H54 (cell line): ENCODE measurements around the gene PAFAH2.
"Not testable (repeated sequence)": the region's sequence is repeated elsewhere in the genome, so short reads cannot be mapped to it uniquely, and the experiment has no call there.

Source experiments
- DNase-seq: peaks from one replicate; pipeline ENCODE4 v3.0.0; 2011; ENCODE audit warnings: low spot score, mixed read lengths; ENCODE audit not compliant: insufficient read length
- FAIRE-seq: peaks from 3 replicates; lab custom pipeline; 2011; peaks lifted over from hg19 to GRCh38; lab: Jason Lieb, UNC
- POLR2A ChIP-seq: IDR thresholded peaks from 2 replicates; pipeline ENCODE4 v1.6.1; 2011; ENCODE audit warnings: low read depth, mild to moderate bottlenecking, low read length

The PAFAH2 gene

DNA sequence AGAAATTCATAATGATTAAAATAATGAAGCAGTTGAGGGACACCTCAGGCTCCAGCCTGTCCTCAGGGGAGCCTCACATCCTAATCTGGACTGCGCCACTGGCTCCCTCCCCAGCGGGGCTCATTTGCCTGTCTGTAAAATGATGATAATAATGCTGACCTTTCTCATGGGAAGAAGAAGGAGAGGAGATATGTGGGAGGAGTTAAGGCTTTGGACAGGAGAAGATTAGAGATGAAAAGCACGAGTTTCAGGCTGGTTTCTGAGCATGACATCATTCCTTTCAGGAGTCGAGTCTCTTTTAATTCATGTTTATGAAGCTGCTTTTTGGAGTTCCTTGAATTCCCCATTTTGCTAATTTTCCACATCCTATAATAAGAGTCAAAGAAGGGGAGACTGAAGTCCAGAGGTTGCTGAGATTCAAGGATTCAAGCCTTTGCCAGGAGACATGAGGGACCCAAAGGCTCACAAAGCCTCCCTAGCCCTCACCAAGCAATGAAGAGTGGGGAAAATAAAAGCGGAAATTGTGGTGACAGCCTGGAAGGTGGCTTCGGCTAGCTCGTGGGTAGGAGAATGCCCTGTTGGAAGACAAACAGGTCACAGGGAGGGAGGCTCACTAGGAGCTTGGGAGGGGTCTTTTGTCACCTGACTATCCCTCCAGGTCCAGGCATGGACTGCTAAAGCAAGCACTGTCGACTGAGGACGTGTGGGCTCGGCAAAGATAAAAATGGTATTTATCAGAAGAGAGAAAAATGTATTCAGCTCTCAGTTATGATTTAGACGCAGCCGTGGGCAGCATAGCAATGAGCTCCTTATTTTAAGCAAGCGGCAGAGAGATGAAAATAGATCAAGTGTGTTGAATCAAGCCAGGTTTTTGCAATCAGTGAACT, 64.1 kb downstream of the PAFAH2 start:
- FAIRE-seq, result no peak
- no peak for TF ChIP-seq POLR2A
- DNase-seq, result no peak

DNA sequence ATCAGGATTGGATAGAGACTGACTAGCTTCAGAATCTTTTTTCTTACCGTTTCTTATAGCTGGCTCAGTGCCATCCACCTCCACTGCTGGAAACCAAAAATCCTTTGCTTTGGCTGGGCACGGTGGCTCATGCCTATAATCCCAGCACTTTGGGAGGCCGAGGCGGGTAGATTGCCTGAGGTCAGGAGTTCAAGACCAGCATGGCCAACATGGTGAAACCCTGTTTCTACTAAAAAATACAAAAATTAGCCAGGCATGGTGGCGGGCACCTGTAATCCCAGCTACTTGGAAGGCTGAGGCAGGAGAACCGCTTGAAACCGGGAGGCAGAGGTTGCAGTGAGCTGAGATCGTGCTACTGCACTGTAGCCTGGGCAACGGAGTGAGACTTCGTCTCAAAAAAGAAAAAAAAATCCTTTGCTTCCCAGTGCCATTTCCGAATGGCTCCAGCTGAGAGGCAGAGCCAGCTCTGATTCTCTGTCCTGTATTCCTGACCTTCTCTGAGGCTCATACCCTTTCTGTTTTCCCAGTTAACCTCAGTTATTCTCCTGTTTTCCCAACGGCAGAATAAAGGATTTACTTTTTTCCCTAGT, 65.0 kb downstream of the PAFAH2 start:
- not testable (repeated sequence) for FAIRE-seq, DNase-seq

DNA sequence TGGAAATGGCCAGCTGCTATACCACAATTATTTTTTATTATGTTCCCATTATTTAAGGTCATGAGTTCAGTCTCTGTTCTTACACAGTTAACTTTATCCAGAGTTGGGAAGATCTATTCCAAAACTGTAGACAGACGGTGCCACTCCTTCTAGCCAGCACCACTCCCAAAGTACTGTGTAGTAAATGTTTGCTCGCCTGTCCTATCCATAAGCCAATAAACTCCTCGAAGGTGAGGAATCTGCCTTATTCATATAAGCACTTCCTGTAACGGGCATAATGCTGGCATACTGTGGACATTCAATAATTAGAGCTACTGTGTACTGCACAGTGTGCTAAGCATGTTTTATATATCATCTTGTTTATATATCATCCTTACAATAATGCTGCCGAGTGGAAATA, 65.5 kb downstream of the PAFAH2 start:
- no peak for TF ChIP-seq POLR2A
- FAIRE-seq (no peak), DNase-seq (no peak)

DNA sequence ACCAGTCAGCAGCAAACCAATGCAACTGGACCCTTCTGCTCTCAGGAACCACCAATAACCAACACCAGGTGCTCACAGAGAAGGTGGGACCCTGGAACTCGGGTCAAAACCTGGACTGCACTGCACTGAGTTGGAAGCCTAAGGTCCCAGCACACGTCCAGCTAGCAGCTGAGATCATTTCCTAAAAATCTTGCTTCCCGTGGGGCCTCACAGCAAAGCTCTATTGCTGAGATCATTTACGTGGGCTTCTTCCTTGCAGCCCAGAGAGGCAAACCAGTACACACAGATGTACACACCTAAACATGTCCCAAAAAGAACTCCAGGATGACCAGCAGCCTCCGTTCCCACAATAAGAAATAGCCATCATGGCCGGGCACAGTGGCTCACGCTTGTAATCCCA, 68.8 kb downstream of the PAFAH2 start:
- no peak for TF ChIP-seq POLR2A
- FAIRE-seq (no peak), DNase-seq (no peak)

DNA sequence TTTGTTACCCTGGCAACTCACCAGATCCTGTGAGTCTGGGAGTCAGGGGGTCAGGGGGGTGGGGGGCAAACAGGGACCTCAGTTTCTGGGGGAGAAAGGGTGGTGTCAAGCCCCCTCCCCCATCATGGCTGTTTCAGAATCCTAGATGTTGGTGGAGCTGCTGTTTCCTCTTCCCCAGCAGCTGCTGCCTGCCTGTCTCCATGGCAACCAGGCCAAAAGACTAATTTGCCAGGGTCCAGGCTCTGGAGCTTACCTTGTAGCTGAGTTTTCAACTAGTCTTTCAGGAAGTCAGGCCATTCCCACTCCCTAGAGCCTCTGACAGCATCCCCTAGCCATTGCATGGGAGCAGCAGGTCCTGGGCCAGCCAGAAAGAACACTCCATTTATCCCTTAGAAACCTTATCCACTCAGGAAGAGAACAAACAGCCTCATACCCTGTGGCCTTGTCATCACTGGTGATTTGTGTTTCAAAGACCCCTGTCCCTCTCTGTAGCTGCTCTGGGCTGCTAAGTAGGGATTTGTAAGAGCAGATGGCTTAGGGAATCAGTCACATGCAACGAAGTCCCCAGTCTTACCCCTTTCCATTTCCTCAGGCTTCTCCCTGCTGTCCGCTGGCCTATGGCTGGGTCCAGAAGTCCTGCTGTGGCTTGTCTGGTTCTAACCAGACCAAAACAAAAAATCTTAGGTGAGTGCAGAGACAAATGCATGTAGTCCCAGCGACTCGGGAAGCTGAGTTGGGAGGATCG, 70.2 kb downstream of the PAFAH2 start:
- TF ChIP-seq POLR2A, result no peak
- FAIRE-seq, result no peak
- DNase-seq, result no peak

DNA sequence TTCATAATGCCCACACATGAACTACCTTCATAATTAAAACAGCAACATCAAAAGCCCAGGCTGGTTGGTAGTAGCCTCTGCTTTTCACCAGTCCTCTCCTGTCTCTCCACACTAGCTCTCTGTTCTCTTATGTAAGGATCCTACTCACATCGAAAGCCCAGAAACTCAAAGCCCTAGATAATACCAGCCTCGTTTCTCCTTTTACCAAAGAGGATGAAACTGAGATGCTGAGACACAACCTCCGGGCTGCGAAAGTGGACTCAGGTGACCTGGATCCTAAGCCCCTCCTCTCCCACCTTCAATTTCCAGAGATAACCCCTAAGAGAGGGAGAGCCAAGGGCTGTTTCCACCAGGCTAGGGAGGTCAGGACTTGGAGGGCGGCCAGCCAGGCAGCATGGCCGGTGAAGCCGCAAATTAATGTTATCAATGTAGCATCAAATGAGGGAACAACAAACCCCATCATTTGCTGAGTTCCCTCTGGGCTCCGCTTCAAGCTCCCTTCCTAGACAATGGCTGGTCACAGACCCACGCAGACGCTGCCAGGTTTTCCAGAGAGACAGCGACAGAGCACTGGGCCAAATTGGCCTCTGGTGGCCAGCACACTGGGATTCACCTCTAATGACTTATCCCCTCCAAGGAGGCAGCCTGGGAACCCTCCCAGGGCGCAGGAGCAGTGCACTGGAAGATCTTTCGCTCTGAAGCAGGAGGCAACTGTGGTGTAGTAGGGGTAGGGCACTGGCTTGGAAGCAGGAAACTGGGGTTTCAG, 70.9 kb downstream of the PAFAH2 start:
- FAIRE-seq (no peak), DNase-seq (no peak)
- TF ChIP-seq POLR2A, result no peak

DNA sequence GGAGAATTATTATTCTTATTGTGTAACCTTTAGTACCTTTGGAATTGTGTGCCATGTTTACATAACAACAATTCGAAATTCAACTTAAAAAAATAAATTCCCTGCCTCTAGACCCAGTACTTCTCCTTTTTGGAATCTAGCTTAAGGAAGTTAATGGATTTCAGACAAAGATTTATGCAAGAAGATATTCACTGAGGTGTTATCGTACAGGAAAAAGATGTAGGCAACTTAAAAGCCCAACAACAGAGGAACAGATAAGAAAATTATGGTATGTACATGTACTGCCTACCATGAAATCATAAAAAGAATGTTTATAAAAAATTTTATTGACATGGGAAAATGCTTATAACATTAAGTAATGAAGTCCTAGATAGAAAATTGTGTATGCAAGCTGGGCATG, 73.4 kb downstream of the PAFAH2 start:
- TF ChIP-seq POLR2A, result no peak
- FAIRE-seq (no peak), DNase-seq (no peak)

DNA sequence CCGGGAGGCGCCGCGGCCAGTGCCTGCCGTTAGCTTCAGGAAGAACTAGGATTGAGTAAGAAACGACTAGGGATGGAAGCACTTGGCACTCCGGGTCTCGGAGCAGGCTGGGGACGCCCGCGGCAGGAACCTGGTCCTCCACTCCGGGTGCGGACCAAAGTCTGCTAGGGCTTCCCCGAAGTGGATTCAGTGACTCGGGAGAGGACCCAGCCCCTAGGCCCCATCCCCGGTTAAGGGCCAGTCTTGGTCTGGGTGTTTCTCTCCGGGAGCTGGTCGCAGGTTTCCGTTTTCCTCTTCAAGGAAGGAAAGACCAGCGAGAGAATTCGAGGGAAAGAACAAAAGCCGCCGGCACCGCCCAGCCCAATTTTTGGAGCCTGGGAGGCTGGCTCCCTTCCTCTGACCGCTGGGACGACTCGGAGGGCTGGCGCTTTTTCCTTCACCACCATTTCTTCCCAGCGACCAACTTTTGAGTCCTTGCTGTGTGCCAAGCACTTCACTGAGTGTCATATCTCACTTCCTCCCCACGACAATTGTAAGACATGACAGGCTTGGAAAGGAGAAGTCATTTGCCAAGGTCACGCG, 74.8 kb downstream of the PAFAH2 start:
- no peak for DNase-seq
- no peak for TF ChIP-seq POLR2A
- no peak for FAIRE-seq

DNA sequence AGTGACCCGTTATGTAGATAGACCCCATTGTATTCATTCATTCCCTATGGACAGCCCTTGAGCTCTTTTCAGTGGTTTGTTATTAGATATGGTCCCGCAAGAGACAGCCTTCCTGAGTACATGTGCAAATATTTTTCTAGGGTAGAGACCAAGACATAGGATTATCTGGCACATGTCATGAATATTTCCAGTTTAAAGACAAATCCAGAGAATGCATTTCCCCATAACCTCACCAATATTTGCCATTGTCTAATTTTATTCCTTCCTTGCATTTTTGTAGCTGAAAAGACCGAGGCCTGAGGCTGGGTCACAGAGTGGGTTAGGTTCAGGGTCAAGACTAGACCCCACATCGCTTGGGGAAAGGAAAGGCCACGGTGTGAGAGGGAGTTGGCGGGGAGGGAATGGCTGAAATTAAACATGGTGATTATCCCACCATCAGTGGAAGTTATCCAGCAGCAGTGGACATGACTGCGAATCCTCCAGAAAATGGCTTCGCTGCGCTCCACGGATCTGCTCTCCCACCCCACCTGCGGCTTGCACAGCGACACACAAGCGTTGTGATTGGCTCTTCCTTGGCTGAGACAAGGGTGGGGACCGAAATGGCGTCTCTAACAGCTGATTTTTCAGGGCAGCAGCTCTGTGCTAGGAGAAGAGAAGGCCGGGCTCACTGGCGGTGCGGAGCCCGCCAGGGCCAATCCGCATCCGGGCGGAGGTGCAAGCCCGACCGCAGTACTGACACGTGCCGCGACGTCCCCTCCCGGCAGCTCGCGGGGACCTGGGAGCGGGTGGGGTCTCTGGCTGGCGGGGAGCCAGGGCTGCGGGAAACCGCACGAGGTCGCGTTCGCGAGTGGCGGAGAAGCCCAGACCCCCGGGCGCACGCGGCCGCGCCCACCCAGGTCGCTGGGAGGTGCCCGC, 75.5 kb downstream of the PAFAH2 start:
- TF ChIP-seq POLR2A, result no peak
- FAIRE-seq, result no peak
- no peak for DNase-seq

DNA sequence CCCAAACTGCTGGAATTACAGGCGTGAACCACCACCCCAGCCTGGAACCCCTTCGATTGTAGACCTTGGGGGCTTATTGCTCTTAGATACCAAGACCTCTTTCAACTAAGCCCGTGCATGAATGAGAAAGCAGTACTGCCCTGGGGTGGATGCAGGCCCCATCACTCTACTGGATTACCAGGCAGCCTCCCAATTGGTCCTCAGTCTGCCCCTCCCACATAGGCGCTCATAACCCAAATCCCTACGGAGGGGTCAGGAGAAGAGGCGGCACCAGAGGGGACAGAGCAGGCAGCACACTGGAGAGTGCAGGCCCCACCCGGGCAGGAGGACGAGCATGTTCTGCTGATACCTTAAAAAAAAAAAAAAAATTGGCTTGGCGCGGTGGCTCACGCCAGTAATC, 79.2 kb downstream of the PAFAH2 start:
- DNase-seq (no peak), FAIRE-seq (no peak)
- no peak for TF ChIP-seq POLR2A

DNA sequence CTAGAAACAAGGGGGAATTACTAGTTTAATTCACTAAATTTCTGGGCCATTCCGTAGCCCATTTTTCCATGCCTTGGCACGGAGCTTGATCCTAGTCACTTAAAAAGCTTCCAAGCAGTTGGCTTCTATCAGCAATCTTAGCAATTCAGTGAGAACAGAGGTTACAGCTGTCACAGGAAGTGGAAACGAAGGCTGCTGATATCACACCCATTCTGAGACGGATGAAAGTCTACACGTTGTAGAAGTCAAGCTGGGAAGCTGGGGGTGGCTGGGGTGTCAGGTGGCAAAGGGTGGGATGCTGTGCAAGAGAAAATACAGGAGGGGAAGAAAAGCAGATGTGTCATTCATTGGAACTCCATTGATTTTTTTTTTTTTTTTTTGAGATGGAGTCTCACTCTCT, 79.9 kb downstream of the PAFAH2 start:
- no peak for TF ChIP-seq POLR2A

DNA sequence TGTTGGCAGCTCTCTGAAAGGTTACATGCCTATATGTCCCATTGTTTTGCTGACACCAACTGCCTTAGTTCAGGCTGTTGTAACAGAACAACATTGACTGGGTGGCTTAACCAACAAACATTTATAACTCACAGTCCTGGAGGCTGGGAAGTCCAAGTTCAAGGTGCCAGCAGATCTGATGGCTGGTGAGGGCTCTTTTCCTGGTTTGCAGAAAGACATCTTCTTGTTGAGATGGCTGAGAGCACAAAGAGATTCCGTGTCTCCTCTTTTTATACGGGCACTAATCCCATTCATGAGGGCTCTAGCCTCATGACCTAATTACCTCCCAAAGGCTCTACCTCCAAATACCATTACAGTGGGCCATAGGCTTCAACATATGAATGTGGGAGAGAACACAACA, 81.4 kb downstream of the PAFAH2 start:
- FAIRE-seq, result no peak
- no peak for TF ChIP-seq POLR2A
- no peak for DNase-seq

More for the DNA sequence above, 79.9 kb downstream of the PAFAH2 start:
- no peak for FAIRE-seq
- no peak for DNase-seq
